ENCODE results near the gene INTU.

GRCh38 chr4:127747883-127748282 is 115.1 kb downstream of the INTU start:
- TF ChIP-seq POLR2A (IDR thresholded peaks at IDR 0.05): no peak
- no peak for TF ChIP-seq CTCF (IDR thresholded peaks at IDR 0.05)
